HepG2 (cell line): ENCODE data around the gene SP7. TPM values are rescaled to one million over a fixed set of nuclear protein-coding genes. Genes with fewer than 3 reads are reported as not detected.

ENCODE experiments used
- ATAC-seq: fragments of 200-7000 bp; cut with Tn5 transposase; 3 replicates; pipeline ENCODE4 v1.9.1; 2020; ENCODE audit warnings: mild to moderate bottlenecking, moderate library complexity
- BruUV-seq: library from RNA; stranded (reverse); fragments of 400-500 nt; replicated peaks from 2 replicates; lab custom pipeline; 2021; lab: Mats Ljungman, UMichigan
- CTCF ChIA-PET: fragments of 300-600 bp; formaldehyde crosslinking; extraction: SDS; loops from one replicate; lab custom pipeline; 2021; ENCODE audit warnings: low total read pairs, inconsistent platforms, low intra/inter-chr PET ratio; lab: Yijun Ruan, JAX
- POLR2A ChIA-PET: fragments of 350-600 bp; sonication (Branson Sonifier 250); formaldehyde crosslinking; loops from one replicate; lab custom pipeline; 2020; ENCODE audit warnings: antibody characterized with exemption, inconsistent platforms; lab: Yijun Ruan, JAX
- DNase-seq: peaks from one replicate; pipeline ENCODE4 v3.0.0-alpha.2; 2015; ENCODE audit warnings: low spot score
- FAIRE-seq: peaks from 3 replicates; lab custom pipeline; 2011; peaks lifted over from hg19 to GRCh38; lab: Jason Lieb, UNC
- H2AFZ ChIP-seq: one replicate; pipeline ENCODE4 v1.6.1; 2011; ENCODE audit warnings: low read length, inconsistent platforms
- H3K27ac ChIP-seq: fragments of 300-600 bp; 3 replicates; pipeline ENCODE4 v1.8.0; 2011; ENCODE audit warnings: mixed run types, mild to moderate bottlenecking, mixed read lengths, low read length, inconsistent platforms; ENCODE audit not compliant: insufficient read depth; ENCODE audit errors: extremely low read length
- H3K27me3 ChIP-seq, 2 experiments: fragments of 200-600 bp in 1 of 2; 2 replicates in 1 of 2; 3 replicates in 1 of 2; pipeline versions ENCODE4 v1.6.0 to v1.8.0; 2011; ENCODE audit warnings: low read length in 2 of 2, mild to moderate bottlenecking in 2 of 2, moderate library complexity in 2 of 2, inconsistent platforms in 1 of 2; ENCODE audit not compliant: insufficient read depth in 2 of 2, control insufficient read depth in 1 of 2
- H3K36me3 ChIP-seq, 2 experiments: fragments of 200-600 bp in 1 of 2; replicated peaks in 1 of 2; 2 replicates in 1 of 2; 3 replicates in 1 of 2; pipeline versions ENCODE4 v1.5.1 to v1.8.0; 2011; ENCODE audit warnings: low read length in 2 of 2, inconsistent platforms in 1 of 2; ENCODE audit not compliant: insufficient read depth in 2 of 2, control insufficient read depth in 1 of 2
- H3K4me1 ChIP-seq: 2 replicates; pipeline ENCODE4 v1.5.1; 2012; ENCODE audit warnings: low read length, inconsistent platforms; ENCODE audit not compliant: insufficient read depth
- H3K4me2 ChIP-seq: 2 replicates; pipeline ENCODE4 v1.6.0; 2011; ENCODE audit warnings: low read depth, low read length, inconsistent platforms
- H3K4me3 ChIP-seq, 3 experiments: fragments of 200-600 bp in 1 of 3; sonication (generic), shearing (Covaris generic) in 1 of 3; replicated peaks in 1 of 3; 2 replicates each; pipeline ENCODE4 v1.5.1; 2011 to 2016; ENCODE audit warnings: low read length in 3 of 3, inconsistent platforms in 2 of 3, low read depth in 2 of 3, mild to moderate bottlenecking in 2 of 3, control low read depth in 1 of 3, mixed read lengths in 1 of 3; ENCODE audit not compliant: insufficient read depth in 1 of 3
- H3K79me2 ChIP-seq: one replicate; pipeline ENCODE4 v1.6.1; 2011; ENCODE audit warnings: low read length, inconsistent platforms; ENCODE audit not compliant: insufficient read depth
- H3K9ac ChIP-seq: 2 replicates; pipeline ENCODE4 v1.6.0; 2011; ENCODE audit warnings: mild to moderate bottlenecking, low read depth, low read length, inconsistent platforms; ENCODE audit not compliant: insufficient read depth
- H3K9me3 ChIP-seq: 2 replicates; pipeline ENCODE4 v1.5.1; 2012; ENCODE audit warnings: mild to moderate bottlenecking, low read length
- H4K20me1 ChIP-seq: 2 replicates; pipeline ENCODE4 v1.6.0; 2011; ENCODE audit warnings: inconsistent platforms, mild to moderate bottlenecking, low read length, moderate library complexity; ENCODE audit not compliant: insufficient read depth
- ARNT2 ChIP-seq: sonication (generic); formaldehyde crosslinking; IDR thresholded peaks from 2 replicates; pipeline ENCODE4 v1.8.0; 2022; ENCODE audit warnings: mild to moderate bottlenecking, low read depth, missing genetic modification reagents, moderate library complexity
- NR2C2 ChIP-seq: sonication (generic); formaldehyde crosslinking; IDR thresholded peaks from 2 replicates; pipeline ENCODE4 v1.4.0; 2020; ENCODE audit warnings: missing genetic modification reagents, mild to moderate bottlenecking, moderate library complexity, borderline replicate concordance
- TCF7 ChIP-seq: sonication (generic); IDR thresholded peaks from 2 replicates; pipeline ENCODE4 v1.6.1; 2016; ENCODE audit warnings: antibody characterized with exemption, low read depth
- ZNF251 ChIP-seq: sonication (generic); formaldehyde crosslinking; IDR thresholded peaks from 2 replicates; pipeline ENCODE4 v1.9.0; 2021; ENCODE audit warnings: mild to moderate bottlenecking, missing genetic modification reagents
- ZNF772 ChIP-seq: sonication (generic); formaldehyde crosslinking; IDR thresholded peaks from 2 replicates; pipeline ENCODE4 v1.5.0; 2020; ENCODE audit warnings: mild to moderate bottlenecking, missing genetic modification reagents
- WGBS: methylation state at CpG from one replicate; pipeline ENCODE4 v1.1.6; 2017; ENCODE audit warnings: low lambda C conversion rate; 5-methylcytosine and 5-hydroxymethylcytosine counted together
- in situ Hi-C: cut with HindIII; loops from 2 replicates; pipeline ENCODE4 v1.10.0; 2017; ENCODE audit warnings: low pct_unique_long_range_greater_than_20kb; ENCODE audit not compliant: extremely low pct_ligation_motif_present
- intact Hi-C: fragments of 100-400 bp; cut with micrococcal nuclease; formaldehyde crosslinking; loops from one replicate; pipeline ENCODE4 v1.10.0; 2022; ENCODE audit not compliant: unreplicated experiment
- polyA plus RNA-seq, 8 experiments: library from polyadenylated mRNA; depleted of rRNA in 3 of 8; stranded (reverse) in 7 of 8; unstranded in 1 of 8; fragments of >200 nt; fragmentation: Illumina TruSeq in 4 of 8; extraction: Trizol in 4 of 8; gene quantifications; 2 replicates each; pipeline versions ENCODE4 v1.2.1 to v1.2.3, GENCODE V29; 2011 to 2016; ENCODE audit warnings: low read depth in 4 of 8, missing spikeins in 1 of 8, mixed read lengths in 1 of 8; ENCODE audit not compliant: insufficient read depth in 1 of 8
- total RNA-seq, 5 experiments: library from RNA; depleted of rRNA; stranded (reverse); fragments of >200 nt; fragmentation: Illumina TruSeq; extraction: Trizol; gene quantifications; 2 replicates each; pipeline ENCODE4 v1.2.3, GENCODE V29; 2016; ENCODE audit warnings: low read depth in 1 of 5
- TF ChIP-seq, protein P1 (sequence below): sonication (generic); formaldehyde crosslinking; IDR thresholded peaks from 2 replicates; pipeline ENCODE4 v1.5.0; 2020; ENCODE audit warnings: mild to moderate bottlenecking, missing genetic modification reagents, moderate library complexity

SP7 gene
- total and polyA plus RNA-seq, 2 of the 13 experiments (the other 11 are each of a cell fraction or from before 2014, with no cell fraction given), result not detected

DNA sequence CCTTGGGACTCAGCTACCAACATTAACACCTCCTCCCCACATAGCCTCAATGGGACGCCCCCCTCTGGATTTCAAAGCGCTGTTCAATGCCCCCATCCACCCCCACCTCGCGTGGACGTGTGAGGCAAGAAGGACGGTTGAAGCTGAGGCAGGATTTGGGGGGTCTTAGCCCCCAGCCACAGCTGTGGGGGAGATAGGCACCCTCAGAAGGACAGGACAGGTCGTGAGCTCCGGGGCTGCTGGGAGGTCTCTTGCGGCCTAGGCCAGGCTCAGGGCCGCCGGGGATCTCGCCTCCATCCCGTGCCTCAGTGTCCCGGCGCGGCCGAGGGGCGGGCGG, 8.3 kb upstream of the SP7 start:
- in situ Hi-C loops (no loop called here), intact Hi-C loops (no loop called here)
- ChIA-PET CTCF (interaction anchor here (0.7 to 2.5 kb wide), 6 partner anchors 17 to 133 kb away, joined by 3 to 14 read pairs (median 5); no protein-coding TSS in a partner anchor), POLR2A (interaction anchor here (0.9 to 2.5 kb wide), 9 partner anchors 20 to 156 kb away, joined by 3 to 23 read pairs (median 6); partner anchors contain the start of genes AAAS, PFDN5, PRR13 and SP1)
- H3K27ac ChIP-seq, result no peak overlapping the region
- H4K20me1 ChIP-seq, result no peaks in the 10 kb centered on the region
- DNase-seq, result no peak
- H3K79me2 ChIP-seq, result no peaks in the 10 kb centered on the region
- no peaks in the 10 kb centered on the region for H3K36me3 ChIP-seq
- peaks cover 17% of the 10 kb centered on the region for H3K4me1 ChIP-seq
- FAIRE-seq, result no peak
- H3K4me2 ChIP-seq, result peak overlapping the region; percentile 94
- H3K9me3 ChIP-seq, result no peaks in the 10 kb centered on the region
- BruUV-seq, result no TSS peak
- no peak overlapping the region for H3K9ac ChIP-seq
- 0 out of 2 replicates have a peak, but pooled peaks have one; percentile 6 for TF ChIP-seq NR2C2 (CRISPR knock-in tag)
- TF ChIP-seq ZNF772, result no peak
- no peak for TF ChIP-seq ZNF251 (CRISPR knock-in tag)
- TF ChIP-seq ARNT2 (CRISPR knock-in tag), result no peak
- TF ChIP-seq, protein P1, sequence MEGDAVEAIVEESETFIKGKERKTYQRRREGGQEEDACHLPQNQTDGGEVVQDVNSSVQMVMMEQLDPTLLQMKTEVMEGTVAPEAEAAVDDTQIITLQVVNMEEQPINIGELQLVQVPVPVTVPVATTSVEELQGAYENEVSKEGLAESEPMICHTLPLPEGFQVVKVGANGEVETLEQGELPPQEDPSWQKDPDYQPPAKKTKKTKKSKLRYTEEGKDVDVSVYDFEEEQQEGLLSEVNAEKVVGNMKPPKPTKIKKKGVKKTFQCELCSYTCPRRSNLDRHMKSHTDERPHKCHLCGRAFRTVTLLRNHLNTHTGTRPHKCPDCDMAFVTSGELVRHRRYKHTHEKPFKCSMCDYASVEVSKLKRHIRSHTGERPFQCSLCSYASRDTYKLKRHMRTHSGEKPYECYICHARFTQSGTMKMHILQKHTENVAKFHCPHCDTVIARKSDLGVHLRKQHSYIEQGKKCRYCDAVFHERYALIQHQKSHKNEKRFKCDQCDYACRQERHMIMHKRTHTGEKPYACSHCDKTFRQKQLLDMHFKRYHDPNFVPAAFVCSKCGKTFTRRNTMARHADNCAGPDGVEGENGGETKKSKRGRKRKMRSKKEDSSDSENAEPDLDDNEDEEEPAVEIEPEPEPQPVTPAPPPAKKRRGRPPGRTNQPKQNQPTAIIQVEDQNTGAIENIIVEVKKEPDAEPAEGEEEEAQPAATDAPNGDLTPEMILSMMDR (CRISPR knock-in tag), result peak; percentile 10; the same call in 1 of the 2 replicates
- no peak for TF ChIP-seq TCF7
- ATAC-seq, result no peak; the same call in 2 of the 3 replicates
- no peak overlapping the region for H2AFZ ChIP-seq
- 4% methylated on average over 5 of the region's 19 CpGs for WGBS
- H3K27me3 ChIP-seq, result peaks cover 1 to 30% of the 10 kb centered on the region in 2 experiments; a peak in 4 of 5 replicates
- H3K4me3 ChIP-seq, result peak overlapping the region in 2 of 3 experiments; percentile 79 to 82; a peak in 4 of 6 replicates
